ENCODE results near the gene FAM81B.
"Not testable (repeated sequence)": the region's sequence is repeated elsewhere in the genome, so short reads cannot be mapped to it uniquely, and the experiment has no call there.

The FAM81B gene

DNA sequence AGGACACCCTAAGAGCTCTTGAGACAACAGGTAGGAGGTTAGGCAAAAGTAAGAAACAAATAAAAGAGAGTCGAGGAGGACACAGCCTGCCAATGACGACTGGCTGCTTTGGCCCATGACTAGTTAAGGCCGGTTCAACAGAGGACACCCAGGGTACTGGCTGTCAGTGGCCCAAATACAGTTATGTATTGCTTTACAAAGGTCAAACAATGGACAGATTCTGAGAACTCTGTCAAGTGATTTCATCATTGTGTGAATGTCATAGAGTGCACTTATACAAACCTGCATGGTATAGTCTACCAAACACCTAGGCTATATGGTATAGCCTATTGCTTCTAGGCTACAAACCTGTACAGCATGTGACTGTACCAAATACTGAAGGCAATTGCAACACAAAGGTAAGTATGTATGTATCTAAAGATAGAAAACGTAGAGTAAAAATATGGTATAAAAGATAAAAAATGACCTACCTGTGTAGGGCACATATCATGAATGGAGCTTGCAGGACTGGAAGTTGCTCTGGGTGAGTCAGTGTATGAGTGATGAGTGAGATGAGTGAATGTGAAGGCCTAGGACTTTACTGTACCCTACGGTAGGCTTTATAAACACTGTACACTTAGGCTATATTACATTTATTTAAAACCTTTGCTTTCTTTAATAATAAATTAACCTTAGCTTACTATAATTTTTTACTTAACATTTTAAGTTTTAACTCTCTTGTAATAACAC is 6.5 kb upstream of the FAM81B start:
- TF ChIP-seq, protein P1, sequence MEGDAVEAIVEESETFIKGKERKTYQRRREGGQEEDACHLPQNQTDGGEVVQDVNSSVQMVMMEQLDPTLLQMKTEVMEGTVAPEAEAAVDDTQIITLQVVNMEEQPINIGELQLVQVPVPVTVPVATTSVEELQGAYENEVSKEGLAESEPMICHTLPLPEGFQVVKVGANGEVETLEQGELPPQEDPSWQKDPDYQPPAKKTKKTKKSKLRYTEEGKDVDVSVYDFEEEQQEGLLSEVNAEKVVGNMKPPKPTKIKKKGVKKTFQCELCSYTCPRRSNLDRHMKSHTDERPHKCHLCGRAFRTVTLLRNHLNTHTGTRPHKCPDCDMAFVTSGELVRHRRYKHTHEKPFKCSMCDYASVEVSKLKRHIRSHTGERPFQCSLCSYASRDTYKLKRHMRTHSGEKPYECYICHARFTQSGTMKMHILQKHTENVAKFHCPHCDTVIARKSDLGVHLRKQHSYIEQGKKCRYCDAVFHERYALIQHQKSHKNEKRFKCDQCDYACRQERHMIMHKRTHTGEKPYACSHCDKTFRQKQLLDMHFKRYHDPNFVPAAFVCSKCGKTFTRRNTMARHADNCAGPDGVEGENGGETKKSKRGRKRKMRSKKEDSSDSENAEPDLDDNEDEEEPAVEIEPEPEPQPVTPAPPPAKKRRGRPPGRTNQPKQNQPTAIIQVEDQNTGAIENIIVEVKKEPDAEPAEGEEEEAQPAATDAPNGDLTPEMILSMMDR (IDR thresholded peaks at IDR 0.05; ENCODE audit: low read depth, low read length): no peak
- no peak overlapping the region for H3K4me3 ChIP-seq (ENCODE audit: low read depth, low read length)

DNA sequence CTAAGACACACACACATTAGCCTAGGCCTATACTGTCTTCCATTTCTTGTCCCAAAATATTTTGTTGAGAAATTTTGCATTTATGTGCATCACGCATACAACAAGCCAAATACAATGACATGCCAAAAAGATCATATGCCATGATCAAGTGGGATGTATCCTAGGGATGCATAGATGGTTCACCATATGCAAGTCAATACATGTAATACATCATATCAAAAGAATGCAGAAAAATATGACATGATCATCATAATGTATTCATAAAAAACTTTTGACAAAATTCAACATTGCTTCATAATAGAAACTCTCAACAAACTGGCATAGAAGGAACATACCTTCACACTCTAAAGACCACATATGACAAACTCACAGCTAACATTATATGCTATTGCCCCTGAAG is 5.8 kb upstream of the FAM81B start:
- no peak overlapping the region for H3K4me3 ChIP-seq (ENCODE audit: low read depth, low read length)
- TF ChIP-seq, protein P1 (IDR thresholded peaks at IDR 0.05; ENCODE audit: low read depth, low read length): no peak

DNA sequence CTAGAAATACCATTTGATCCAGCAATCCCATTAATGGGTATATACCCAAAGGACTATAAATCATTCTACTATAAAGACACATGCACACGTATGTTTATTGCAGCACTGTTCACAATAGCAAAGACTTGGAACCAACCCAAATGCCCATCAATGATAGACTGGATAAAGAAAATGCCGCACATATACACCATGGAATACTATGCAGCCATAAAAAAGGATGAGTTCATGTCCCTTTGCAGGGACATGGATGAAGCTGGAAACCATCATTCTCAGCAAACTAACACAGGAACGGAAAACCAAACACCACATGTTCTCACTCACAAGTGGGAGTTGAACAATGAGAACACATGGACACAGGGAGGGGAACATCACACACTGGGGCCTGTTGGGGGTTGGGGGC is 799 bp downstream of the FAM81B start:
- H3K4me3 ChIP-seq (ENCODE audit: low read depth, low read length): not testable (repeated sequence)

GRCh38 chr5:95392593-95393182 is 1.5 kb downstream of the FAM81B start:
- TF ChIP-seq, protein P1 (IDR thresholded peaks at IDR 0.05; ENCODE audit: low read depth, low read length): no peak
- no peak overlapping the region for H3K4me3 ChIP-seq (ENCODE audit: low read depth, low read length)

GRCh38 chr5:95393279-95393678 is 2.1 kb downstream of the FAM81B start:
- TF ChIP-seq, protein P1 (IDR thresholded peaks at IDR 0.05; ENCODE audit: low read depth, low read length): no peak
- H3K4me3 ChIP-seq (ENCODE audit: low read depth, low read length): no peak overlapping the region

DNA sequence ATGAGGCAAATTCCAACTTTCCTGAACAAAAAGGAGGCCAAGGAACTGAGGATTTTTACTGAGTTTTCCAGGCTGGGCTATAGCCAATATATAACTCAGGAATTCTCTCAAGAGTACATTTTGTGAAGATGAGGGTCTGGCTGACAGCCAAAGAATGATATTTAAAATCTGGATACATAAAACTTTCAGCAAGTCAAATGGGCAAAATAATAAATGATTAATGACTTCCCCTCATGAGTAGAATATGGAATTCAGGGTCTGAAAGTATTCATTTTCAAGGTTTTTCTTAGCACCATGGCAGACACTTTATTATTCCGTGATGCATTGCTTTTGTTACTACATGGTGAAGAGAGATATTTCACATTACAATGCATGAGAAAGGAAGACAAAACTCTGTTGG is 7.8 kb downstream of the FAM81B start:
- TF ChIP-seq, protein P1 (IDR thresholded peaks at IDR 0.05; ENCODE audit: low read depth, low read length): no peak
- H3K4me3 ChIP-seq (ENCODE audit: low read depth, low read length): no peak overlapping the region

DNA sequence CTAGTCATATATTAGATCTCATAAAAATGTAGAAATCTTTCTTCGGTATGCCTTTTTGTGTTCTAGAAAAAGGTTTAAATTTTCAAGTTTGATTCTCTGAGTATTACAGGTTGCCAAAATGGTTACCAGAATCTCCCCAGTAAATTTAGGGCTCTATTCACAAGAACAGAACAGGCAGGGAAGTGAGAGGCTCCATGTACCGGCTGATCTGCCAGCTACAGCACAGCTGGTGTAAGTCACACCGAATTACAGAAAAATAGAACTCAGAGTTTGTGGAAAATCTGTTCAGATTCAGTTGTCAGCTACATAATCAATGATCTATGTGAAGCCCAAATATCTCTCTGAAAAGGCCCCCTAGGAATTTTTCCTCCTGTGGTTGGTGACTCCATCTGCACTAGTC is 10.5 kb downstream of the FAM81B start:
- H3K4me3 ChIP-seq (ENCODE audit: low read depth, low read length): no peak overlapping the region
- TF ChIP-seq, protein P1 (IDR thresholded peaks at IDR 0.05; ENCODE audit: low read depth, low read length): no peak

Data from WI38 (cell line).